GM23338 (cell line): ENCODE measurements around the gene ZNF148. TPM values are rescaled to one million over a fixed set of nuclear protein-coding genes. Genes with fewer than 3 reads are reported as not detected.

Source experiments
- ATAC-seq: fragments of 200-7000 bp; cut with Tn5 transposase; 3 replicates; pipeline ENCODE4 v1.9.1; 2020
- DNase-seq: peaks from one replicate; pipeline ENCODE4 v3.0.0-alpha.2; 2015; ENCODE audit warnings: low spot score
- H2AFZ ChIP-seq: fragments of 200-600 bp; sonication (generic); 2 replicates; pipeline ENCODE4 v1.8.0; 2016; ENCODE audit warnings: antibody characterized with exemption, mild to moderate bottlenecking, moderate library complexity
- H3F3A ChIP-seq: fragments of 200-600 bp; sonication (generic); replicated peaks from 2 replicates; pipeline ENCODE4 v1.8.0; 2017; ENCODE audit warnings: antibody characterized with exemption, mixed run types, low read depth
- H3K27ac ChIP-seq: fragments of 200-600 bp; sonication (generic); 2 replicates; pipeline ENCODE4 v1.6.1; 2016; ENCODE audit warnings: low read depth
- H3K27me3 ChIP-seq: fragments of 200-600 bp; sonication (generic); 2 replicates; pipeline ENCODE4 v1.8.0; 2016; ENCODE audit warnings: mild to moderate bottlenecking, mixed run types, moderate library complexity; ENCODE audit not compliant: insufficient read depth
- H3K36me3 ChIP-seq: fragments of 200-600 bp; sonication (generic); 2 replicates; pipeline ENCODE4 v1.8.0; 2016; ENCODE audit warnings: mild to moderate bottlenecking; ENCODE audit not compliant: insufficient read depth
- H3K4me1 ChIP-seq: fragments of 200-600 bp; sonication (generic); 2 replicates; pipeline ENCODE4 v1.8.0; 2016; ENCODE audit warnings: mild to moderate bottlenecking, moderate library complexity; ENCODE audit not compliant: insufficient read depth
- H3K4me2 ChIP-seq: fragments of 200-600 bp; sonication (generic); 2 replicates; pipeline ENCODE4 v1.7.1; 2017; ENCODE audit warnings: mixed run types
- H3K4me3 ChIP-seq: fragments of 200-600 bp; sonication (generic); 2 replicates; pipeline ENCODE4 v1.6.1; 2016; ENCODE audit warnings: mixed run types
- H3K79me2 ChIP-seq: fragments of 200-600 bp; sonication (generic); replicated peaks from 2 replicates; pipeline ENCODE4 v1.8.0; 2017; ENCODE audit warnings: mild to moderate bottlenecking; ENCODE audit not compliant: insufficient read depth
- H3K9me2 ChIP-seq: fragments of 200-600 bp; sonication (generic); 2 replicates; pipeline ENCODE4 v1.8.0; 2017; ENCODE audit not compliant: insufficient read depth
- H4K20me1 ChIP-seq: fragments of 200-600 bp; sonication (generic); replicated peaks from 2 replicates; pipeline ENCODE4 v1.8.0; 2017; ENCODE audit warnings: mild to moderate bottlenecking; ENCODE audit not compliant: insufficient read depth
- H3K27ac Mint-ChIP-seq: 2 replicates; pipeline ENCODE4 v1.8.0; 2020; ENCODE audit warnings: inconsistent platforms, mild to moderate bottlenecking, moderate library complexity, mixed read lengths
- H3K27me3 Mint-ChIP-seq: 3 replicates; pipeline ENCODE4 v1.8.0; 2022; ENCODE audit warnings: low read depth, mild to moderate bottlenecking, moderate library complexity, mixed read lengths, inconsistent platforms; ENCODE audit not compliant: insufficient read depth, poor library complexity
- H3K36me3 Mint-ChIP-seq: 3 replicates; pipeline ENCODE4 v1.8.0; 2021; ENCODE audit warnings: low read depth, mild to moderate bottlenecking, inconsistent platforms, moderate library complexity, mixed read lengths
- H3K4me1 Mint-ChIP-seq: 3 replicates; pipeline ENCODE4 v1.8.0; 2020; ENCODE audit warnings: mild to moderate bottlenecking, inconsistent platforms, mixed read lengths
- H3K4me3 Mint-ChIP-seq: 3 replicates; pipeline ENCODE4 v1.8.0; 2021; ENCODE audit warnings: moderate library complexity, mild to moderate bottlenecking, inconsistent platforms, mixed read lengths
- H3K9me3 Mint-ChIP-seq: 3 replicates; pipeline ENCODE4 v1.8.0; 2020; ENCODE audit warnings: moderate library complexity, mild to moderate bottlenecking, inconsistent platforms, mixed read lengths
- CTCF ChIP-seq, 2 experiments: fragments of 200-600 bp in 1 of 2; sonication (generic) in 1 of 2; conservative IDR thresholded peaks; 2 replicates each; pipeline versions ENCODE4 v1.5.1 to v1.6.1; 2016 to 2017; ENCODE audit warnings: antibody characterized with exemption in 2 of 2, low read depth in 2 of 2, mild to moderate bottlenecking in 2 of 2, moderate library complexity in 1 of 2
- EZH2phosphoT487 ChIP-seq: fragments of 200-600 bp; sonication (generic); IDR thresholded peaks from one replicate; pipeline ENCODE4 v1.8.1; 2018; ENCODE audit warnings: antibody characterized with exemption; ENCODE audit not compliant: unreplicated experiment
- POLR2AphosphoS5 ChIP-seq: IDR thresholded peaks from 2 replicates; pipeline ENCODE4 v1.6.1; 2016; ENCODE audit warnings: antibody characterized with exemption, low read depth
- REST ChIP-seq: IDR thresholded peaks from one replicate; pipeline ENCODE4 v1.6.1; 2018; ENCODE audit warnings: antibody characterized with exemption; ENCODE audit not compliant: unreplicated experiment
- ZNF114 ChIP-seq: fragments of 250-450 bp; sonication (Bioruptor Pico); IDR thresholded peaks from 2 replicates; pipeline ENCODE4 v1.5.0; 2020; ENCODE audit warnings: mild to moderate bottlenecking, moderate library complexity
- ZNF331 ChIP-seq: fragments of 250-450 bp; sonication (Bioruptor Pico); IDR thresholded peaks from 2 replicates; pipeline ENCODE4 v1.5.0; 2020; ENCODE audit warnings: low read depth, mild to moderate bottlenecking, moderate library complexity
- polyA plus RNA-seq: library from polyadenylated mRNA; unstranded; fragments of >200 nt; fragmentation: Nextera tagmentation; extraction: Ambion mirVana; gene quantifications from 2 replicates; pipeline ENCODE4 v1.2.1, GENCODE V29; 2016
- total RNA-seq: library from RNA; depleted of rRNA; stranded (reverse); fragments of >200 nt; shearing (Covaris generic); gene quantifications from 2 replicates; pipeline ENCODE4 v1.2.3, GENCODE V29; 2014
- TF ChIP-seq, protein P1 (sequence below): fragments of 250-450 bp; sonication (Bioruptor Pico); IDR thresholded peaks from 2 replicates; pipeline ENCODE4 v1.5.0; 2020; ENCODE audit warnings: mild to moderate bottlenecking, moderate library complexity

Gene ZNF148
- total and polyA plus RNA-seq, 2 experiments from 2014 or later, result 13.9 to 16.9 TPM

- TF ChIP-seq REST, result no peak
- TF ChIP-seq EZH2phosphoT487, result no peak
- TF ChIP-seq ZNF114 (CRISPR knock-in tag), result no peak
- TF ChIP-seq POLR2AphosphoS5, result no peak
- TF ChIP-seq CTCF (conservative IDR thresholded peaks at IDR 0.05; ENCODE audit: low read depth in 2 of 2), result no peak
Measured at GRCh38 chr3:125229707-125230106, 145.4 kb downstream of the ZNF148 start (continued).

GRCh38 chr3:125229168-125229567 lies 146.0 kb downstream of the ZNF148 start:
- peaks cover 22% of the 10 kb centered on the region for H3K4me1 Mint-ChIP-seq
- H3K9me2 ChIP-seq, result no peaks in the 10 kb centered on the region
- TF ChIP-seq, protein P1, sequence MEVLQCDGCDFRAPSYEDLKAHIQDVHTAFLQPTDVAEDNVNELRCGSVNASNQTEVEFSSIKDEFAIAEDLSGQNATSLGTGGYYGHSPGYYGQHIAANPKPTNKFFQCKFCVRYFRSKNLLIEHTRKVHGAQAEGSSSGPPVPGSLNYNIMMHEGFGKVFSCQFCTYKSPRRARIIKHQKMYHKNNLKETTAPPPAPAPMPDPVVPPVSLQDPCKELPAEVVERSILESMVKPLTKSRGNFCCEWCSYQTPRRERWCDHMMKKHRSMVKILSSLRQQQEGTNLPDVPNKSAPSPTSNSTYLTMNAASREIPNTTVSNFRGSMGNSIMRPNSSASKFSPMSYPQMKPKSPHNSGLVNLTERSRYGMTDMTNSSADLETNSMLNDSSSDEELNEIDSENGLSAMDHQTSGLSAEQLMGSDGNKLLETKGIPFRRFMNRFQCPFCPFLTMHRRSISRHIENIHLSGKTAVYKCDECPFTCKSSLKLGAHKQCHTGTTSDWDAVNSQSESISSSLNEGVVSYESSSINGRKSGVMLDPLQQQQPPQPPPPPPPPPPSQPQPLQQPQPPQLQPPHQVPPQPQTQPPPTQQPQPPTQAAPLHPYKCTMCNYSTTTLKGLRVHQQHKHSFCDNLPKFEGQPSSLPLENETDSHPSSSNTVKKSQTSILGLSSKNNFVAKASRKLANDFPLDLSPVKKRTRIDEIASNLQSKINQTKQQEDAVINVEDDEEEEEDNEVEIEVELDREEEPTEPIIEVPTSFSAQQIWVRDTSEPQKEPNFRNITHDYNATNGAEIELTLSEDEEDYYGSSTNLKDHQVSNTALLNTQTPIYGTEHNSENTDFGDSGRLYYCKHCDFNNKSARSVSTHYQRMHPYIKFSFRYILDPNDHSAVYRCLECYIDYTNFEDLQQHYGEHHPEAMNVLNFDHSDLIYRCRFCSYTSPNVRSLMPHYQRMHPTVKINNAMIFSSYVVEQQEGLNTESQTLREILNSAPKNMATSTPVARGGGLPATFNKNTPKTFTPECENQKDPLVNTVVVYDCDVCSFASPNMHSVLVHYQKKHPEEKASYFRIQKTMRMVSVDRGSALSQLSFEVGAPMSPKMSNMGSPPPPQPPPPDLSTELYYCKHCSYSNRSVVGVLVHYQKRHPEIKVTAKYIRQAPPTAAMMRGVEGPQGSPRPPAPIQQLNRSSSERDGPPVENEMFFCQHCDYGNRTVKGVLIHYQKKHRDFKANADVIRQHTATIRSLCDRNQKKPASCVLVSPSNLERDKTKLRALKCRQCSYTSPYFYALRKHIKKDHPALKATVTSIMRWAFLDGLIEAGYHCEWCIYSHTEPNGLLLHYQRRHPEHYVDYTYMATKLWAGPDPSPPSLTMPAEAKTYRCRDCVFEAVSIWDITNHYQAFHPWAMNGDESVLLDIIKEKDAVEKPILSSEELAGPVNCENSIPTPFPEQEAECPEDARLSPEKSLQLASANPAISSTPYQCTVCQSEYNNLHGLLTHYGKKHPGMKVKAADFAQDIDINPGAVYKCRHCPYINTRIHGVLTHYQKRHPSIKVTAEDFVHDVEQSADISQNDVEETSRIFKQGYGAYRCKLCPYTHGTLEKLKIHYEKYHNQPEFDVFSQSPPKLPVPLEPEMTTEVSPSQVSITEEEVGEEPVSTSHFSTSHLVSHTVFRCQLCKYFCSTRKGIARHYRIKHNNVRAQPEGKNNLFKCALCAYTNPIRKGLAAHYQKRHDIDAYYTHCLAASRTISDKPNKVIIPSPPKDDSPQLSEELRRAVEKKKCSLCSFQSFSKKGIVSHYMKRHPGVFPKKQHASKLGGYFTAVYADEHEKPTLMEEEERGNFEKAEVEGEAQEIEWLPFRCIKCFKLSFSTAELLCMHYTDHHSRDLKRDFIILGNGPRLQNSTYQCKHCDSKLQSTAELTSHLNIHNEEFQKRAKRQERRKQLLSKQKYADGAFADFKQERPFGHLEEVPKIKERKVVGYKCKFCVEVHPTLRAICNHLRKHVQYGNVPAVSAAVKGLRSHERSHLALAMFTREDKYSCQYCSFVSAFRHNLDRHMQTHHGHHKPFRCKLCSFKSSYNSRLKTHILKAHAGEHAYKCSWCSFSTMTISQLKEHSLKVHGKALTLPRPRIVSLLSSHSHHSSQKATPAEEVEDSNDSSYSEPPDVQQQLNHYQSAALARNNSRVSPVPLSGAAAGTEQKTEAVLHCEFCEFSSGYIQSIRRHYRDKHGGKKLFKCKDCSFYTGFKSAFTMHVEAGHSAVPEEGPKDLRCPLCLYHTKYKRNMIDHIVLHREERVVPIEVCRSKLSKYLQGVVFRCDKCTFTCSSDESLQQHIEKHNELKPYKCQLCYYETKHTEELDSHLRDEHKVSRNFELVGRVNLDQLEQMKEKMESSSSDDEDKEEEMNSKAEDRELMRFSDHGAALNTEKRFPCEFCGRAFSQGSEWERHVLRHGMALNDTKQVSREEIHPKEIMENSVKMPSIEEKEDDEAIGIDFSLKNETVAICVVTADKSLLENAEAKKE (CRISPR knock-in tag), result no peak
- TF ChIP-seq ZNF331 (CRISPR knock-in tag), result no peak
- no peaks in the 10 kb centered on the region for H3K36me3 ChIP-seq
- H3K27me3 Mint-ChIP-seq, result no peaks in the 10 kb centered on the region
- DNase-seq (peak; percentile 21), ATAC-seq (no peak)
- no peaks in the 10 kb centered on the region for H3K9me3 Mint-ChIP-seq
- H3K4me3 ChIP-seq, result no peak overlapping the region
- no peaks in the 10 kb centered on the region; the same call in 2 of the 3 replicates for H3K36me3 Mint-ChIP-seq
- H3K27ac ChIP-seq, result no peak overlapping the region
- H3K4me3 Mint-ChIP-seq, result no peak overlapping the region
- H3F3A ChIP-seq, result no peaks in the 10 kb centered on the region
- peaks cover 7% of the 10 kb centered on the region for H3K4me1 ChIP-seq
- H4K20me1 ChIP-seq, result no peaks in the 10 kb centered on the region
- H3K27me3 ChIP-seq, result no peaks in the 10 kb centered on the region
- no peak overlapping the region for H2AFZ ChIP-seq
- H3K4me2 ChIP-seq, result no peak overlapping the region
- no peaks in the 10 kb centered on the region for H3K79me2 ChIP-seq
- H3K27ac Mint-ChIP-seq, result no peak overlapping the region
